ENCODE measurements around the gene PMM2. TPM values are rescaled to one million over a fixed set of nuclear protein-coding genes. Genes with fewer than 3 reads are reported as not detected.
"Not testable (repeated sequence)": the region's sequence is repeated elsewhere in the genome, so short reads cannot be mapped to it uniquely, and the experiment has no call there.

The PMM2 gene
- total RNA-seq, 1 experiment from 2014 or later: 59.4 TPM

- ChIA-PET POLR2A (interaction anchor here (1.2 to 1.7 kb wide), 3 partner anchors 8 to 21 kb away, joined by 3 to 4 read pairs (median 3); no protein-coding TSS in a partner anchor), CTCF (interaction anchor here (1.3 to 1.8 kb wide), 3 partner anchors 9 to 79 kb away, joined by 4 to 10 read pairs (median 6); no protein-coding TSS in a partner anchor)
- H3K36me3 Mint-ChIP-seq (ENCODE audit: insufficient read depth, unreplicated experiment): peaks cover 65% of the 10 kb centered on the region
- BruUV-seq (replicated peaks): no TSS peak
- no peak for TF ChIP-seq CTCF (IDR thresholded peaks at IDR 0.05; ENCODE audit: unreplicated experiment)
- H3K4me1 Mint-ChIP-seq (ENCODE audit: insufficient read depth, unreplicated experiment): peaks cover 9% of the 10 kb centered on the region
- H3K27ac Mint-ChIP-seq (ENCODE audit: low read depth, unreplicated experiment): no peak overlapping the region
- no peak overlapping the region for H3K4me3 Mint-ChIP-seq (ENCODE audit: unreplicated experiment)
- intact Hi-C loops (cut with micrococcal nuclease): no loop called here
- H3K9me3 Mint-ChIP-seq (ENCODE audit: unreplicated experiment): no peaks in the 10 kb centered on the region
- no peaks in the 10 kb centered on the region for H3K27me3 Mint-ChIP-seq (ENCODE audit: insufficient read depth, unreplicated experiment)
- no peak for DNase-seq (ENCODE audit: unreplicated experiment)
These were observed 4.1 kb downstream of the PMM2 start for GRCh38 chr16:8801701-8802100.

GRCh38 chr16:8803733-8804132 is 6.1 kb downstream of the PMM2 start:
- H3K4me1 Mint-ChIP-seq (ENCODE audit: insufficient read depth, unreplicated experiment); intact Hi-C loops (cut with micrococcal nuclease); H3K9me3 Mint-ChIP-seq (ENCODE audit: unreplicated experiment); BruUV-seq (replicated peaks); POLR2A ChIA-PET; H3K27ac Mint-ChIP-seq (ENCODE audit: low read depth, unreplicated experiment); H3K4me3 Mint-ChIP-seq (ENCODE audit: unreplicated experiment); H3K27me3 Mint-ChIP-seq (ENCODE audit: insufficient read depth, unreplicated experiment); DNase-seq (ENCODE audit: unreplicated experiment): not testable (repeated sequence)
- H3K36me3 Mint-ChIP-seq (ENCODE audit: insufficient read depth, unreplicated experiment): peaks cover 85% of the 10 kb centered on the region
- CTCF ChIA-PET: interaction anchor here (1.0 kb wide), 1 partner anchor 143 kb away, joined by 4 read pairs; no protein-coding TSS in a partner anchor

- H3K36me3 Mint-ChIP-seq (ENCODE audit: insufficient read depth, unreplicated experiment): peaks cover 91% of the 10 kb centered on the region
- H3K27me3 Mint-ChIP-seq (ENCODE audit: insufficient read depth, unreplicated experiment): no peaks in the 10 kb centered on the region
- ChIA-PET POLR2A (no interaction called here), CTCF (no interaction called here)
- no peak for TF ChIP-seq CTCF (IDR thresholded peaks at IDR 0.05; ENCODE audit: unreplicated experiment)
- H3K9me3 Mint-ChIP-seq (ENCODE audit: unreplicated experiment): no peaks in the 10 kb centered on the region
- H3K4me3 Mint-ChIP-seq (ENCODE audit: unreplicated experiment): no peak overlapping the region
- no peak overlapping the region for H3K27ac Mint-ChIP-seq (ENCODE audit: low read depth, unreplicated experiment)
- BruUV-seq (replicated peaks): no TSS peak
- no peak for DNase-seq (ENCODE audit: unreplicated experiment)
- peaks cover 1% of the 10 kb centered on the region for H3K4me1 Mint-ChIP-seq (ENCODE audit: insufficient read depth, unreplicated experiment)
- intact Hi-C loops (cut with micrococcal nuclease): no loop called here
These were observed 6.7 kb downstream of the PMM2 start for GRCh38 chr16:8804313-8804712.

GRCh38 chr16:8806272-8806983 is 8.8 kb downstream of the PMM2 start:
- no peak overlapping the region for H3K27ac Mint-ChIP-seq (ENCODE audit: low read depth, unreplicated experiment)
- DNase-seq (ENCODE audit: unreplicated experiment): no peak
- peaks cover 100% of the 10 kb centered on the region for H3K36me3 Mint-ChIP-seq (ENCODE audit: insufficient read depth, unreplicated experiment)
- no peaks in the 10 kb centered on the region for H3K9me3 Mint-ChIP-seq (ENCODE audit: unreplicated experiment)
- no peaks in the 10 kb centered on the region for H3K27me3 Mint-ChIP-seq (ENCODE audit: insufficient read depth, unreplicated experiment)
- no TSS peak for BruUV-seq (replicated peaks)
- H3K4me1 Mint-ChIP-seq (ENCODE audit: insufficient read depth, unreplicated experiment): no peaks in the 10 kb centered on the region
- no peak for TF ChIP-seq CTCF (IDR thresholded peaks at IDR 0.05; ENCODE audit: unreplicated experiment)
- no peak overlapping the region for H3K4me3 Mint-ChIP-seq (ENCODE audit: unreplicated experiment)
- POLR2A ChIA-PET: interaction anchor here (0.7 to 1.3 kb wide), 2 partner anchors 9 to 62 kb away, joined by 3 to 7 read pairs; partner anchors contain the start of genes CARHSP1, PMM2 and TMEM186
- CTCF ChIA-PET: interaction anchor here (0.8 to 1.4 kb wide), 4 partner anchors 9 to 239 kb away, joined by 3 to 4 read pairs (median 3); partner anchors contain the start of genes PMM2 and TMEM186
- intact Hi-C loops (cut with micrococcal nuclease): no loop called here

Data from MCF 10A (cell line).